ENCODE results near the gene YTHDC1. TPM values are rescaled to one million over a fixed set of nuclear protein-coding genes. Genes with fewer than 3 reads are reported as not detected.
"Not testable (repeated sequence)": the region's sequence is repeated elsewhere in the genome, so short reads cannot be mapped to it uniquely, and the experiment has no call there.

The YTHDC1 gene
- total RNA-seq, 1 donor from 2014 or later, result 94.3 TPM

GRCh38 chr4:68291256-68291655 is 58.6 kb downstream of the YTHDC1 start:
- Histone ChIP-seq H3K36me3 (no peaks in the 10 kb centered on the region), H3K9me3 (no peaks in the 10 kb centered on the region), H3K27ac (no peak overlapping the region), H3K4me3 (no peak overlapping the region), H3K4me1 (no peaks in the 10 kb centered on the region), H3K27me3 (no peaks in the 10 kb centered on the region)
- ATAC-seq, result no peak
- intact Hi-C loops (cut with DNase I), result no loop called here
- no peak for DNase-seq
- TF ChIP-seq CTCF (IDR thresholded peaks at IDR 0.05), result no peak

- ATAC-seq (no peak), DNase-seq (no peak)
- intact Hi-C loops (cut with DNase I), result no loop called here
- no peaks in the 10 kb centered on the region for H3K27me3 ChIP-seq
- no peaks in the 10 kb centered on the region for H3K4me1 ChIP-seq
- H3K9me3 ChIP-seq, result no peaks in the 10 kb centered on the region
- H3K27ac ChIP-seq, result no peak overlapping the region
- H3K36me3 ChIP-seq, result no peaks in the 10 kb centered on the region
- no peak for TF ChIP-seq CTCF (IDR thresholded peaks at IDR 0.05)
- no peak overlapping the region for H3K4me3 ChIP-seq
Measured at GRCh38 chr4:68288393-68288740, 61.5 kb downstream of the YTHDC1 start.

GRCh38 chr4:68287704-68288392 is 62.0 kb downstream of the YTHDC1 start:
- intact Hi-C loops (cut with DNase I), result no loop called here
- no peak for DNase-seq
- H3K9me3 ChIP-seq, result no peaks in the 10 kb centered on the region
- H3K4me3 ChIP-seq, result no peak overlapping the region
- H3K27ac ChIP-seq, result no peak overlapping the region
- ATAC-seq, result no peak
- TF ChIP-seq CTCF (IDR thresholded peaks at IDR 0.05), result no peak
- no peaks in the 10 kb centered on the region for H3K4me1 ChIP-seq
- H3K27me3 ChIP-seq, result no peaks in the 10 kb centered on the region
- H3K36me3 ChIP-seq, result no peaks in the 10 kb centered on the region

- H3K4me3 ChIP-seq, result no peak overlapping the region
- no peak for DNase-seq
- H3K27ac ChIP-seq, result no peak overlapping the region
- no peaks in the 10 kb centered on the region for H3K9me3 ChIP-seq
- ATAC-seq, result no peak
- H3K27me3 ChIP-seq, result no peaks in the 10 kb centered on the region
- no peaks in the 10 kb centered on the region for H3K4me1 ChIP-seq
- TF ChIP-seq CTCF (IDR thresholded peaks at IDR 0.05), result no peak
- intact Hi-C loops (cut with DNase I), result no loop called here
- H3K36me3 ChIP-seq, result no peaks in the 10 kb centered on the region
Measured at GRCh38 chr4:68283714-68284113, 66.2 kb downstream of the YTHDC1 start.

GRCh38 chr4:68283095-68283494 is 66.8 kb downstream of the YTHDC1 start:
- intact Hi-C loops (cut with DNase I), result no loop called here

GRCh38 chr4:68281796-68282740 is 67.8 kb downstream of the YTHDC1 start:
- H3K9me3 ChIP-seq; H3K27me3 ChIP-seq; intact Hi-C loops (cut with DNase I); ATAC-seq; DNase-seq; H3K27ac ChIP-seq; H3K36me3 ChIP-seq; H3K4me3 ChIP-seq; H3K4me1 ChIP-seq: not testable (repeated sequence)

More at GRCh38 chr4:68283095-68283494, 66.8 kb downstream of the YTHDC1 start:
- Histone ChIP-seq H3K36me3 (no peaks in the 10 kb centered on the region), H3K27ac (no peak overlapping the region), H3K9me3 (no peaks in the 10 kb centered on the region), H3K27me3 (no peaks in the 10 kb centered on the region), H3K4me1 (no peaks in the 10 kb centered on the region), H3K4me3 (no peak overlapping the region)
- ATAC-seq, result no peak
- no peak for TF ChIP-seq CTCF (IDR thresholded peaks at IDR 0.05)
- DNase-seq, result no peak
